Measurements from ENCODE around the gene FLT3LG. TPM values are rescaled to one million over a fixed set of nuclear protein-coding genes. Genes with fewer than 3 reads are reported as not detected.
"Not testable (repeated sequence)": the region's sequence is repeated elsewhere in the genome, so short reads cannot be mapped to it uniquely, and the experiment has no call there.

Gene FLT3LG
- total RNA-seq, 8 experiments from 2014 or later, result 0.22 to 8.7 (median 1.4) TPM

GRCh38 chr19:49472936-49473335 lies 1.1 kb upstream of the FLT3LG start:
- no peak overlapping the region for H3K27ac ChIP-seq

GRCh38 chr19:49473501-49473867 lies 531 bp upstream of the FLT3LG start:
- in situ Hi-C loops (cut with MboI; ENCODE audit: low pct_unique_long_range_greater_than_20kb in 2 of 9, low sequenced_read_pairs in 9 of 9, unreplicated experiment in 9 of 9), result not testable (repeated sequence)

More at GRCh38 chr19:49472936-49473335, 1.1 kb upstream of the FLT3LG start:
- in situ Hi-C loops (cut with MboI; ENCODE audit: low pct_unique_long_range_greater_than_20kb in 2 of 9, low sequenced_read_pairs in 9 of 9, unreplicated experiment in 9 of 9), result no loop called here
- Histone ChIP-seq H3K4me3 (no peak overlapping the region), H3K4me1 (replicated peaks in 1 of 2) (no peaks in the 10 kb centered on the region)
- no peak for ATAC-seq (replicated peaks in 6 of 8)
- WGBS, 10 experiments, result 10 to 100% (median 64%) methylated on average over 1 to 7 of the region's 9 CpGs; no CpG with 5 or more reads in 2 of the 10 experiments

GRCh38 chr19:49474542-49474924 lies 518 bp downstream of the FLT3LG start:
- no peak overlapping the region for H3K27ac ChIP-seq
- ATAC-seq (replicated peaks in 6 of 8), result peak in 1 of 8 experiments; percentile 3
- H3K4me3 ChIP-seq, result no peak overlapping the region

More at GRCh38 chr19:49473501-49473867, 531 bp upstream of the FLT3LG start:
- not testable (repeated sequence) for H3K4me3 ChIP-seq; H3K27ac ChIP-seq; ATAC-seq (replicated peaks in 6 of 8); H3K4me1 ChIP-seq (replicated peaks in 1 of 2)
- WGBS, 10 experiments, result 36 to 100% (median 81%) methylated on average over 1 to 5 of the region's 9 CpGs; no CpG with 5 or more reads in 7 of the 10 experiments

DNA sequence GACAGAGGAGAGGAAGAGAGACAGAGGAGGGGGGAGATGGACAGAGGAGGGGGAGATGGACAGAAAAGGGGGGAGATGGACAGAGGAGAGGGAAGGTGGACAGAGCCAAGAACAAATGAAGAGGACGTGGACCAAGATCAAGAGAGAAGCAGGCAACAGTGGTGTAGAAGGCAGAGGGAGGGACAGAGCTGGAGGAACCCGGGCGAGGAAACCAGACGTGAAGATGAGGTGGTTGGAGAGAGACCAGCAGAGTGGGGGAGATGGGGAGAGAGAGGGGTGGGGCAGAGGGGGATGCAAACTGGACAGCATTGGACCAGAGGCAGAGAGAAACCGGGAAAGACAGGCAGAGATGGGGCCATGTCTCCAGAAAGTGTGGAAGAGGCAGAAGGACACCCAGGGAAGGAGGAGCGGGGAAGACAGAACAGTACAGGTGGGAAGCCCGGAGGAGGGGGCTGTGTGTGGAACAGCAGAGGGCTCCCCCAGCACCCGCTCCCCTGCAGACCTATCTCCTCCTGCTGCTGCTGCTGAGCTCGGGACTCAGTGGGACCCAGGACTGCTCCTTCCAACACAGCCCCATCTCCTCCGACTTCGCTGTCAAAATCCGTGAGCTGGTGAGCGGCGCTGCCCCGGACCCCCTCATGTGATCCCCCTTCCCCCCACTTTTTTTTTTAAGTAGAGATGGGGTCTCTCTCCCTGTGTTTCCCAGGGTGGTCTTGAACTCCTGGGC lies 1.3 kb downstream of the FLT3LG start:
- 83% methylated on average over 1 of the region's 15 CpGs; no CpG with 5 or more reads in 9 of the 10 experiments for WGBS, 10 experiments
- ATAC-seq (replicated peaks in 6 of 8), result no peak
- H3K27ac ChIP-seq, result no peak overlapping the region
- no peak overlapping the region for H3K4me3 ChIP-seq
- H3K4me1 ChIP-seq (replicated peaks in 1 of 2), result no peaks in the 10 kb centered on the region
- in situ Hi-C loops (cut with MboI; ENCODE audit: low pct_unique_long_range_greater_than_20kb in 2 of 9, low sequenced_read_pairs in 9 of 9, unreplicated experiment in 9 of 9), result no loop called here

More at GRCh38 chr19:49474542-49474924, 518 bp downstream of the FLT3LG start:
- WGBS, 10 experiments, result no CpG with 5 or more reads among the region's 11 CpGs
- H3K4me1 ChIP-seq (replicated peaks in 1 of 2), result no peaks in the 10 kb centered on the region
- in situ Hi-C loops (cut with MboI; ENCODE audit: low pct_unique_long_range_greater_than_20kb in 2 of 9, low sequenced_read_pairs in 9 of 9, unreplicated experiment in 9 of 9), result no loop called here

GRCh38 chr19:49475995-49476880 lies 2.2 kb downstream of the FLT3LG start:
- whole genome bisulfite sequencing, 10 experiments, result 0 to 100% (median 48%) methylated on average over 1 to 5 of the region's 27 CpGs; no CpG with 5 or more reads in 4 of the 10 experiments
- in situ Hi-C loops (cut with MboI; ENCODE audit: low pct_unique_long_range_greater_than_20kb in 2 of 9, low sequenced_read_pairs in 9 of 9, unreplicated experiment in 9 of 9), result no loop called here
- ATAC-seq (replicated peaks in 6 of 8), result peak; percentile 24 to 89 (median 85)
- Histone ChIP-seq H3K27ac (no peak overlapping the region), H3K4me1 (replicated peaks in 1 of 2) (no peaks in the 10 kb centered on the region), H3K4me3 (no peak overlapping the region)

- 93 to 100% (median 100%) methylated on average over 2 to 3 of the region's 14 CpGs; no CpG with 5 or more reads in 7 of the 10 experiments for WGBS, 10 experiments
- in situ Hi-C loops (cut with MboI; ENCODE audit: low pct_unique_long_range_greater_than_20kb in 2 of 9, low sequenced_read_pairs in 9 of 9, unreplicated experiment in 9 of 9), result no loop called here
Observed at GRCh38 chr19:49479975-49480628, 6.1 kb downstream of the FLT3LG start.

GRCh38 chr19:49481020-49481683 lies 7.1 kb downstream of the FLT3LG start:
- no peak overlapping the region for H3K27ac ChIP-seq
- H3K4me3 ChIP-seq, result no peak overlapping the region
- in situ Hi-C loops (cut with MboI; ENCODE audit: low pct_unique_long_range_greater_than_20kb in 2 of 9, low sequenced_read_pairs in 9 of 9, unreplicated experiment in 9 of 9), result no loop called here
- no peaks in the 10 kb centered on the region for H3K4me1 ChIP-seq (replicated peaks in 1 of 2)
- WGBS, 10 experiments, result 80 to 100% (median 83%) methylated on average over 1 to 4 of the region's 7 CpGs; no CpG with 5 or more reads in 4 of the 10 experiments
- ATAC-seq (replicated peaks in 6 of 8), result peak in 1 of 8 experiments; percentile 7

More at GRCh38 chr19:49479975-49480628, 6.1 kb downstream of the FLT3LG start:
- ATAC-seq (replicated peaks in 6 of 8), result no peak
- no peak overlapping the region for H3K4me3 ChIP-seq
- H3K4me1 ChIP-seq (replicated peaks in 1 of 2), result no peaks in the 10 kb centered on the region
- no peak overlapping the region for H3K27ac ChIP-seq

DNA sequence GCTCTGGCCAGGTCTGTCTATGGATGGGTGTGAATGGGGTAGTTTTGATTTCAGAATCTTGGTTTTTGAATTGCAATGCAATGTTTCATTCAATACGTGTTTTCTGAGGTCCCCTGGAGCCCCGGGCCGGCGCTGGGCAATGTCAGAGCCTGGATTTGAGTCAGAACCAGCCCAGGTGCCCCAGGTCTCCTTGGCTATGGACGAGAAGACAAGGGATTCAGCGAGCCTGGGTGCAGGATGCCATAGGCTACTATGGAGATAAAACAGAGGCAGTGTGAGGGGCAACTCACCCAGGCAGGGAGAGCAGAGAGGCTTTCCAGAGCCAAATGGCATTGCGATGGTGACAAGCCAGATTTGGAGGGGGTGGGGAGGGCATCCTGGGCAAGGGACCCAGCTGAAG lies 12.2 kb downstream of the FLT3LG start:
- 56 to 100% (median 100%) methylated on average over 1 to 4 of the region's 7 CpGs; no CpG with 5 or more reads in 5 of the 10 experiments for WGBS, 10 experiments
- in situ Hi-C loops (cut with MboI; ENCODE audit: low pct_unique_long_range_greater_than_20kb in 2 of 9, low sequenced_read_pairs in 9 of 9, unreplicated experiment in 9 of 9), result no loop called here
- Histone ChIP-seq H3K4me1 (replicated peaks in 1 of 2) (peaks cover 12 to 13% of the 10 kb centered on the region in 2 donors), H3K27ac (no peak overlapping the region), H3K4me3 (no peak overlapping the region)
- no peak for ATAC-seq (replicated peaks in 6 of 8)

DNA sequence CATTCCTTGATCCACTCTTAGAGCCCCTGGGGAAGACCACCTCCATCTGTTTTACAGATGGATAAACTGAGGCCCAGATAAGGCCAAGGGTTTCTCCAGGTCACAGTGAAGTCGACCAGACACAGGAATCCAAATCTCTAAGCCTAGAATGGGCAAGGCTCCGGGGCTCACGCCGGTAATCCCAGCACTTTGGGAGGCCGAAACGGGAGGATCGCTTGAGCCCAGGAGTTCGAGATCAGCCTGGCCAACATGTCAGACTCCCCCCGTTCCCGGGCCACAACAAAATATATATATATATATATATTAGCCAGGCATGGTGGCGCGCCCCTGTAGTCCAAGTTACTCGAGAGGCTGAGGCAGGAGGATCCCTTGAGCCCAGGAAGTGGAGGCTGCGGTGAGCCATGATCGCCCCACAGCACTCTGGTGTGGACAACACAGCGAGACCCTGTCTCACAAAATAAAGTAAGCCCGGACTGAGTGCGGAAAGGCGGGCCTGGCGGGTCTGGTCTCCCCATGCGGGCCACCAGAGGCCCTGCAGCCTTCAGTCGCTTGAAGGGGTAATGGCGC lies 12.8 kb downstream of the FLT3LG start:
- in situ Hi-C loops (cut with MboI; ENCODE audit: low pct_unique_long_range_greater_than_20kb in 2 of 9, low sequenced_read_pairs in 9 of 9, unreplicated experiment in 9 of 9), result no loop called here

GRCh38 chr19:49487277-49488045 lies 13.4 kb downstream of the FLT3LG start, which contains the start of gene RPL13A:
TSS of gene RPL13A (plus strand) at chr19:49487608. CDS start at chr19:49487630, 22 bp downstream.
- ATAC-seq (replicated peaks in 6 of 8), result peak; percentile 85 to 97 (median 95)

More for the DNA sequence above, 12.8 kb downstream of the FLT3LG start:
- WGBS, 10 experiments, result 38 to 95% (median 73%) methylated on average over 7 to 9 of the region's 23 CpGs; no CpG with 5 or more reads in 7 of the 10 experiments
- ATAC-seq (replicated peaks in 6 of 8), result no peak
- Histone ChIP-seq H3K4me1 (replicated peaks in 1 of 2) (peaks cover 12 to 13% of the 10 kb centered on the region in 2 donors), H3K27ac (peak overlapping the region; percentile 54 to 85), H3K4me3 (peak overlapping the region in 3 of 5 donors; percentile 12 to 18 (median 16))

GRCh38 chr19:49488046-49488862 lies 14.2 kb downstream of the FLT3LG start:
- Histone ChIP-seq H3K4me1 (replicated peaks in 1 of 2) (peaks cover 12 to 13% of the 10 kb centered on the region in 2 donors), H3K4me3 (peak overlapping the region; percentile 83 to 97 (median 85)), H3K27ac (peak overlapping the region; percentile 89 to 91)
- no peak for ATAC-seq (replicated peaks in 6 of 8)
- in situ Hi-C loops (cut with MboI; ENCODE audit: low pct_unique_long_range_greater_than_20kb in 2 of 9, low sequenced_read_pairs in 9 of 9, unreplicated experiment in 9 of 9), result no loop called here
- WGBS, 10 experiments, result 0 to 1% (median 0%) methylated on average over 1 to 19 of the region's 26 CpGs; no CpG with 5 or more reads in 2 of the 10 experiments

More at GRCh38 chr19:49487277-49488045, 13.4 kb downstream of the FLT3LG start, which contains the start of gene RPL13A:
- Histone ChIP-seq H3K4me1 (replicated peaks in 1 of 2) (peaks cover 12 to 13% of the 10 kb centered on the region in 2 donors), H3K27ac (peak within 1 kb of the TSS; percentile 89 to 91), H3K4me3 (peak within 1 kb of the TSS; percentile 83 to 97 (median 85))
- in situ Hi-C loops (cut with MboI; ENCODE audit: low pct_unique_long_range_greater_than_20kb in 2 of 9, low sequenced_read_pairs in 9 of 9, unreplicated experiment in 9 of 9), result no loop called here
- WGBS, 10 experiments, result 0 to 5% (median 0%) methylated on average over 2 to 34 of the region's 57 CpGs; no CpG with 5 or more reads in 2 of the 10 experiments

Measured in motor neuron (in vitro differentiated cells).